HepG2 (cell line): ENCODE measurements around the gene MOK. TPM values are rescaled to one million over a fixed set of nuclear protein-coding genes. Genes with fewer than 3 reads are reported as not detected.

ENCODE experiments used
- ESRRA ChIP-seq: sonication (generic); formaldehyde crosslinking; IDR thresholded peaks from 2 replicates; pipeline ENCODE4 v1.5.1; 2020; ENCODE audit warnings: mild to moderate bottlenecking, low read depth, missing genetic modification reagents
- GATAD1 ChIP-seq: IDR thresholded peaks from 2 replicates; pipeline ENCODE4 v1.6.1; 2016; ENCODE audit warnings: missing genetic modification reagents, missing compliant biosample characterization
- IRX3 ChIP-seq: sonication (generic); formaldehyde crosslinking; IDR thresholded peaks from 2 replicates; pipeline ENCODE4 v1.8.1; 2023; ENCODE audit warnings: mild to moderate bottlenecking, low read depth, missing genetic modification reagents, borderline replicate concordance
- JUNB ChIP-seq: sonication (generic); formaldehyde crosslinking; IDR thresholded peaks from 2 replicates; pipeline ENCODE4 v1.8.0; 2022; ENCODE audit warnings: missing genetic modification reagents, mild to moderate bottlenecking, borderline replicate concordance
- NR2C2 ChIP-seq: sonication (generic); formaldehyde crosslinking; IDR thresholded peaks from 2 replicates; pipeline ENCODE4 v1.4.0; 2020; ENCODE audit warnings: missing genetic modification reagents, mild to moderate bottlenecking, moderate library complexity, borderline replicate concordance
- RXRA ChIP-seq: sonication (generic); formaldehyde crosslinking; IDR thresholded peaks from 2 replicates; pipeline ENCODE4 v1.5.1; 2020; ENCODE audit warnings: missing genetic modification reagents
- ZC3H13 ChIP-seq: sonication (generic); formaldehyde crosslinking; IDR thresholded peaks from 2 replicates; pipeline ENCODE4 v1.8.1; 2023; ENCODE audit warnings: mild to moderate bottlenecking, missing genetic modification reagents, moderate library complexity
- ZFX ChIP-seq: sonication (generic); formaldehyde crosslinking; IDR thresholded peaks from 2 replicates; pipeline ENCODE4 v1.4.0; 2020; ENCODE audit warnings: mild to moderate bottlenecking, low read depth, missing genetic modification reagents, moderate library complexity
- ZNF10 ChIP-seq: sonication (generic); formaldehyde crosslinking; IDR thresholded peaks from 2 replicates; pipeline ENCODE4 v1.4.0; 2020; ENCODE audit warnings: mild to moderate bottlenecking, low read depth, missing genetic modification reagents, borderline replicate concordance
- ZNF329 ChIP-seq: sonication (generic); formaldehyde crosslinking; IDR thresholded peaks from 2 replicates; pipeline ENCODE4 v1.9.0; 2021; ENCODE audit warnings: low read depth, mild to moderate bottlenecking, missing genetic modification reagents
- ZNF607 ChIP-seq: sonication (generic); formaldehyde crosslinking; IDR thresholded peaks from 2 replicates; pipeline ENCODE4 v1.5.1; 2020; ENCODE audit warnings: missing genetic modification reagents, mild to moderate bottlenecking, borderline replicate concordance
- ZNF670 ChIP-seq: sonication (generic); formaldehyde crosslinking; IDR thresholded peaks from 2 replicates; pipeline ENCODE4 v1.8.0; 2022; ENCODE audit warnings: mild to moderate bottlenecking, missing genetic modification reagents, borderline replicate concordance
- polyA plus RNA-seq, 8 experiments: library from polyadenylated mRNA; depleted of rRNA in 3 of 8; stranded (reverse) in 7 of 8; unstranded in 1 of 8; fragments of >200 nt; fragmentation: Illumina TruSeq in 4 of 8; extraction: Trizol in 4 of 8; gene quantifications; 2 replicates each; pipeline versions ENCODE4 v1.2.1 to v1.2.3, GENCODE V29; 2011 to 2016; ENCODE audit warnings: low read depth in 4 of 8, missing spikeins in 1 of 8, mixed read lengths in 1 of 8; ENCODE audit not compliant: insufficient read depth in 1 of 8
- total RNA-seq, 5 experiments: library from RNA; depleted of rRNA; stranded (reverse); fragments of >200 nt; fragmentation: Illumina TruSeq; extraction: Trizol; gene quantifications; 2 replicates each; pipeline ENCODE4 v1.2.3, GENCODE V29; 2016; ENCODE audit warnings: low read depth in 1 of 5
- TF ChIP-seq, protein P1 (sequence below): sonication (generic); formaldehyde crosslinking; IDR thresholded peaks from 2 replicates; pipeline ENCODE4 v1.5.1; 2020; ENCODE audit warnings: mild to moderate bottlenecking, missing genetic modification reagents
- TF ChIP-seq, protein P2 (sequence below), 2 experiments: sonication (generic) in 1 of 2; formaldehyde crosslinking in 1 of 2; IDR thresholded peaks; 2 replicates each; pipeline versions ENCODE4 v1.5.1 to v1.6.1; 2011 to 2020; ENCODE audit warnings: borderline replicate concordance in 1 of 2, low read depth in 1 of 2, low read length in 1 of 2, mild to moderate bottlenecking in 1 of 2, missing genetic modification reagents in 1 of 2, moderate library complexity in 1 of 2
- TF ChIP-seq, protein P3 (sequence below): sonication (generic); formaldehyde crosslinking; IDR thresholded peaks from 2 replicates; pipeline ENCODE4 v1.4.0; 2020; ENCODE audit warnings: missing genetic modification reagents, borderline replicate concordance
- TF ChIP-seq, protein P4 (sequence below): sonication (generic); formaldehyde crosslinking; IDR thresholded peaks from 2 replicates; pipeline ENCODE4 v1.4.0; 2020; ENCODE audit warnings: missing genetic modification reagents, borderline replicate concordance

Gene MOK
- total and polyA plus RNA-seq, 2 of the 13 experiments (the other 11 are each of a cell fraction or from before 2014, with no cell fraction given), result 15.3 to 16.9 TPM

DNA sequence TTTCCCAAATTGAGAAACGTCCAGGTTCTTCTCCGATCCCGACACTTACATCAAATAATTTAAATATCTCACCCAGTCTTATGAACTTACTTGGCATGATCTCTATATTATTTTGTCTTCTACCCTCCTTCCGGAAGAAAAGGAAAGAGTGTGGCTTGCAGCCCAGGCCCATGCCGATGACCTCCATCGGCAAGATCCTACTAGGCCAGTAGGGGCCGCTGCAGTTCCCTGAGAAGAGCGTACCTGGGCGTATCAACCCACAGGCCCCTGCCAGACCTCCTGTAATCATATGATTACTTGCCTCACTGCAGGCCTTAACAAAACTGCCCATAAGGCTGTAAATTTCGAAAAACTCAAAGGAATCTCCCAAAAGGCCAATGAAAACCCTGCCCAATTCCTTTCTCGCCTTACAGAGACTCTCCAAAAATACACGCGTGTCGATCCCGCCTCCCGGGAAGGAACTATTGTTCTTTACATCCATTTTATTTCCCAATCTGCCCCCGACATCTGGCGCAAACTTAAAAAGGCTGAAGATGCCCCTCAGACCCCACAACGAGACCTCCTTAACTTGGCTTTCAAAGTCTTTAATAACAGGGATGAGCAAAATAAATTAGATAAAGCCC is 69.6 kb downstream of the MOK start (continued):
- TF ChIP-seq, protein P1, sequence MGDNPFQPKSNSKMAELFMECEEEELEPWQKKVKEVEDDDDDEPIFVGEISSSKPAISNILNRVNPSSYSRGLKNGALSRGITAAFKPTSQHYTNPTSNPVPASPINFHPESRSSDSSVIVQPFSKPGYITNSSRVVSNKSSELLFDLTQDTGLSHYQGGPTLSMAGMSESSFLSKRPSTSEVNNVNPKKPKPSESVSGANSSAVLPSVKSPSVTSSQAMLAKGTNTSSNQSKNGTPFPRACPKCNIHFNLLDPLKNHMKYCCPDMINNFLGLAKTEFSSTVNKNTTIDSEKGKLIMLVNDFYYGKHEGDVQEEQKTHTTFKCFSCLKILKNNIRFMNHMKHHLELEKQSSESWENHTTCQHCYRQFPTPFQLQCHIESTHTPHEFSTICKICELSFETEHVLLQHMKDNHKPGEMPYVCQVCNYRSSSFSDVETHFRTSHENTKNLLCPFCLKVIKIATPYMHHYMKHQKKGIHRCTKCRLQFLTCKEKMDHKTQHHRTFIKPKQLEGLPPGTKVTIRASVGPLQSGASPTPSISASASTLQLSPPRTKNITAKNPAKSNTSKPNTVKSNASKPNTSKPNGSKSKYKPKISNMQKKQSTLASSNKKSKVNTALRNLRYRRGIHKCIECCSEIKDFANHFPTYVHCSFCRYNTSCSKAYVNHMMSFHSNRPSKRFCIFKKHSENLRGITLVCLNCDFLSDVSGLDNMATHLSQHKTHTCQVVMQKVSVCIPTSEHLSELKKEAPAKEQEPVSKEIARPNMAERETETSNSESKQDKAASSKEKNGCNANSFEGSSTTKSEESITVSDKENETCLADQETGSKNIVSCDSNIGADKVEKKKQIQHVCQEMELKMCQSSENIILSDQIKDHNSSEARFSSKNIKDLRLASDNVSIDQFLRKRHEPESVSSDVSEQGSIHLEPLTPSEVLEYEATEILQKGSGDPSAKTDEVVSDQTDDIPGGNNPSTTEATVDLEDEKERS, result no peak
- TF ChIP-seq, protein P2, sequence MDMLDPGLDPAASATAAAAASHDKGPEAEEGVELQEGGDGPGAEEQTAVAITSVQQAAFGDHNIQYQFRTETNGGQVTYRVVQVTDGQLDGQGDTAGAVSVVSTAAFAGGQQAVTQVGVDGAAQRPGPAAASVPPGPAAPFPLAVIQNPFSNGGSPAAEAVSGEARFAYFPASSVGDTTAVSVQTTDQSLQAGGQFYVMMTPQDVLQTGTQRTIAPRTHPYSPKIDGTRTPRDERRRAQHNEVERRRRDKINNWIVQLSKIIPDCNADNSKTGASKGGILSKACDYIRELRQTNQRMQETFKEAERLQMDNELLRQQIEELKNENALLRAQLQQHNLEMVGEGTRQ (IDR thresholded peaks at IDR 0.05; ENCODE audit: low read depth, low read length), result no peak
- TF ChIP-seq, protein P2 (CRISPR knock-in tag; IDR thresholded peaks at IDR 0.05; ENCODE audit: borderline replicate concordance), result no peak
- no peak for TF ChIP-seq JUNB (CRISPR knock-in tag)
- TF ChIP-seq, protein P3, sequence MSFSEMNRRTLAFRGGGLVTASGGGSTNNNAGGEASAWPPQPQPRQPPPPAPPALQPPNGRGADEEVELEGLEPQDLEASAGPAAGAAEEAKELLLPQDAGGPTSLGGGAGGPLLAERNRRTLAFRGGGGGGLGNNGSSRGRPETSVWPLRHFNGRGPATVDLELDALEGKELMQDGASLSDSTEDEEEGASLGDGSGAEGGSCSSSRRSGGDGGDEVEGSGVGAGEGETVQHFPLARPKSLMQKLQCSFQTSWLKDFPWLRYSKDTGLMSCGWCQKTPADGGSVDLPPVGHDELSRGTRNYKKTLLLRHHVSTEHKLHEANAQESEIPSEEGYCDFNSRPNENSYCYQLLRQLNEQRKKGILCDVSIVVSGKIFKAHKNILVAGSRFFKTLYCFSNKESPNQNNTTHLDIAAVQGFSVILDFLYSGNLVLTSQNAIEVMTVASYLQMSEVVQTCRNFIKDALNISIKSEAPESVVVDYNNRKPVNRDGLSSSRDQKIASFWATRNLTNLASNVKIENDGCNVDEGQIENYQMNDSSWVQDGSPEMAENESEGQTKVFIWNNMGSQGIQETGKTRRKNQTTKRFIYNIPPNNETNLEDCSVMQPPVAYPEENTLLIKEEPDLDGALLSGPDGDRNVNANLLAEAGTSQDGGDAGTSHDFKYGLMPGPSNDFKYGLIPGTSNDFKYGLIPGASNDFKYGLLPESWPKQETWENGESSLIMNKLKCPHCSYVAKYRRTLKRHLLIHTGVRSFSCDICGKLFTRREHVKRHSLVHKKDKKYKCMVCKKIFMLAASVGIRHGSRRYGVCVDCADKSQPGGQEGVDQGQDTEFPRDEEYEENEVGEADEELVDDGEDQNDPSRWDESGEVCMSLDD (CRISPR knock-in tag), result no peak
- no peak for TF ChIP-seq ZNF670 (CRISPR knock-in tag)
- 0 out of 2 replicates have a peak, but pooled peaks have one; percentile 21 for TF ChIP-seq GATAD1 (CRISPR knock-in tag)
- TF ChIP-seq ZNF10 (CRISPR knock-in tag), result no peak
- no peak for TF ChIP-seq RXRA
- TF ChIP-seq ZNF329 (CRISPR knock-in tag), result no peak
- TF ChIP-seq ESRRA (CRISPR knock-in tag), result no peak
- TF ChIP-seq ZFX, result peak; percentile 78
- no peak for TF ChIP-seq NR2C2 (CRISPR knock-in tag)
- TF ChIP-seq ZC3H13, result no peak
- TF ChIP-seq, protein P4, sequence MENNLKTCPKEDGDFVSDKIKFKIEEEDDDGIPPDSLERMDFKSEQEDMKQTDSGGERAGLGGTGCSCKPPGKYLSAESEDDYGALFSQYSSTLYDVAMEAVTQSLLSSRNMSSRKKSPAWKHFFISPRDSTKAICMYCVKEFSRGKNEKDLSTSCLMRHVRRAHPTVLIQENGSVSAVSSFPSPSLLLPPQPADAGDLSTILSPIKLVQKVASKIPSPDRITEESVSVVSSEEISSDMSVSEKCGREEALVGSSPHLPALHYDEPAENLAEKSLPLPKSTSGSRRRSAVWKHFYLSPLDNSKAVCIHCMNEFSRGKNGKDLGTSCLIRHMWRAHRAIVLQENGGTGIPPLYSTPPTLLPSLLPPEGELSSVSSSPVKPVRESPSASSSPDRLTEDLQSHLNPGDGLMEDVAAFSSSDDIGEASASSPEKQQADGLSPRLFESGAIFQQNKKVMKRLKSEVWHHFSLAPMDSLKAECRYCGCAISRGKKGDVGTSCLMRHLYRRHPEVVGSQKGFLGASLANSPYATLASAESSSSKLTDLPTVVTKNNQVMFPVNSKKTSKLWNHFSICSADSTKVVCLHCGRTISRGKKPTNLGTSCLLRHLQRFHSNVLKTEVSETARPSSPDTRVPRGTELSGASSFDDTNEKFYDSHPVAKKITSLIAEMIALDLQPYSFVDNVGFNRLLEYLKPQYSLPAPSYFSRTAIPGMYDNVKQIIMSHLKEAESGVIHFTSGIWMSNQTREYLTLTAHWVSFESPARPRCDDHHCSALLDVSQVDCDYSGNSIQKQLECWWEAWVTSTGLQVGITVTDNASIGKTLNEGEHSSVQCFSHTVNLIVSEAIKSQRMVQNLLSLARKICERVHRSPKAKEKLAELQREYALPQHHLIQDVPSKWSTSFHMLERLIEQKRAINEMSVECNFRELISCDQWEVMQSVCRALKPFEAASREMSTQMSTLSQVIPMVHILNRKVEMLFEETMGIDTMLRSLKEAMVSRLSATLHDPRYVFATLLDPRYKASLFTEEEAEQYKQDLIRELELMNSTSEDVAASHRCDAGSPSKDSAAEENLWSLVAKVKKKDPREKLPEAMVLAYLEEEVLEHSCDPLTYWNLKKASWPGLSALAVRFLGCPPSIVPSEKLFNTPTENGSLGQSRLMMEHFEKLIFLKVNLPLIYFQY (CRISPR knock-in tag), result no peak
- no peak for TF ChIP-seq IRX3
- no peak for TF ChIP-seq ZNF607 (CRISPR knock-in tag)
